Activated naive CD8-positive, alpha-beta T cell treated with anti-CD3 and anti-CD28 coated beads, Interleukin-2, amount 10 ng/mL, durations not matched to agents 7 days and 5 days (primary cell): ENCODE results near the gene FOSB. TPM values are rescaled to one million over a fixed set of nuclear protein-coding genes. Genes with fewer than 3 reads are reported as not detected.

Source experiments
- ATAC-seq: fragments of 150-1000 bp; cut with Tn5 transposase; one replicate; pipeline ENCODE4 v1.10.0; 2021; ENCODE audit warnings: low read depth, moderate library complexity
- POLR2A ChIA-PET: fragments of 350-600 bp; sonication (Branson Sonifier 250); formaldehyde crosslinking; loops from one replicate; lab custom pipeline; 2021; ENCODE audit warnings: antibody characterized with exemption; lab: Charles Lee
- DNase-seq: peaks from one replicate; pipeline ENCODE4 v3.0.0; 2021
- H3K27ac Mint-ChIP-seq: one replicate; pipeline ENCODE4 v1.8.0; 2022; ENCODE audit warnings: mild to moderate bottlenecking, mixed read lengths
- H3K27me3 Mint-ChIP-seq: one replicate; pipeline ENCODE4 v1.8.0; 2022; ENCODE audit warnings: mild to moderate bottlenecking, moderate library complexity, mixed read lengths
- H3K36me3 Mint-ChIP-seq: one replicate; pipeline ENCODE4 v1.8.0; 2021; ENCODE audit warnings: mild to moderate bottlenecking, mixed read lengths
- H3K4me1 Mint-ChIP-seq: one replicate; pipeline ENCODE4 v1.8.0; 2021; ENCODE audit warnings: mixed read lengths
- H3K4me3 Mint-ChIP-seq: one replicate; pipeline ENCODE4 v1.8.0; 2022; ENCODE audit warnings: mild to moderate bottlenecking, moderate library complexity, mixed read lengths
- H3K9me3 Mint-ChIP-seq: one replicate; pipeline ENCODE4 v1.8.0; 2021; ENCODE audit warnings: mixed read lengths
- total RNA-seq, 2 experiments: library from RNA; stranded (reverse); gene quantifications; one replicate each; pipeline ENCODE4 v1.2.3, GENCODE V29; 2021

Gene FOSB
- total RNA-seq, 2 experiments from 2014 or later, result 68.7 to 69.4 TPM

DNA sequence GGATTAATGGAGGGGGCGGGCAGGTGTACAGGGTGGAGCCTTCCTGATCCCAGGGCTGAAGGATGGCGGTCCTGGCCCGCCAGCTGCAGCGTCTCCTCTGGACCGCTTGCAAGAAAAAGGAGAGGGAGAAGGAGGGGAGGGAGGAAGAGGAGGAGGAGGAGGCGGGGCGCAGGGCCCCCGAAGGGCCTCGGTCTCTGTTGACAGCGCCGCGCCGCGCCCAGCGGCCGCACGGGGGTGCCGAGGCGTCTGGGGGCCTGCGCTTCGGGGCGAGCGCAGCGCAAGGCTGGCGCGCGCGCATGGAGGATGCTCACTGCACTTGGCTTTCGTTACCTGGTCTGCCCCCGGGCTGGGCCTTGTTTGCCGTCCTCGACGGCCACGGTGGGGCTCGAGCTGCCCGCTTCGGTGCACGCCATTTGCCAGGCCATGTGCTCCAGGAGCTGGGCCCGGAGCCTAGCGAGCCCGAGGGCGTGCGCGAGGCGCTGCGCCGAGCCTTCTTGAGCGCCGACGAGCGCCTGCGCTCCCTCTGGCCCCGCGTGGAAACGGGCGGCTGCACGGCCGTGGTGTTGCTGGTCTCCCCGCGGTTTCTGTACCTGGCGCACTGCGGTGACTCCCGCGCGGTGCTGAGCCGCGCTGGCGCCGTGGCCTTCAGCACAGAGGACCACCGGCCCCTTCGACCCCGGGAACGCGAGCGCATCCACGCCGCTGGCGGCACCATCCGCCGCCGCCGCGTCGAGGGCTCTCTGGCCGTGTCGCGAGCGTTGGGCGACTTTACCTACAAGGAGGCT, 30.8 kb downstream of the FOSB start, which contains the start of gene PPM1N:
PPM1N (plus strand) TSS at position 33 of the 785 bp plus-strand sequence; CDS start at position 63, 30 bp downstream.
- DNase-seq, result peak; percentile 85
- POLR2A ChIA-PET, result interaction anchor here (0.7 to 2.0 kb wide), 8 partner anchors 10 to 186 kb away, joined by 3 to 10 read pairs (median 5); no protein-coding TSS in a partner anchor
- H3K27me3 Mint-ChIP-seq, result peaks cover 20% of the 10 kb centered on the region
- peak within 1 kb of the TSS; percentile 89 for H3K4me3 Mint-ChIP-seq
- no peaks in the 10 kb centered on the region for H3K9me3 Mint-ChIP-seq
- peaks cover 6% of the 10 kb centered on the region for H3K36me3 Mint-ChIP-seq
- H3K27ac Mint-ChIP-seq, result peak within 1 kb of the TSS; percentile 74
- peak; percentile 73 for ATAC-seq
- H3K4me1 Mint-ChIP-seq, result peaks cover 31% of the 10 kb centered on the region

DNA sequence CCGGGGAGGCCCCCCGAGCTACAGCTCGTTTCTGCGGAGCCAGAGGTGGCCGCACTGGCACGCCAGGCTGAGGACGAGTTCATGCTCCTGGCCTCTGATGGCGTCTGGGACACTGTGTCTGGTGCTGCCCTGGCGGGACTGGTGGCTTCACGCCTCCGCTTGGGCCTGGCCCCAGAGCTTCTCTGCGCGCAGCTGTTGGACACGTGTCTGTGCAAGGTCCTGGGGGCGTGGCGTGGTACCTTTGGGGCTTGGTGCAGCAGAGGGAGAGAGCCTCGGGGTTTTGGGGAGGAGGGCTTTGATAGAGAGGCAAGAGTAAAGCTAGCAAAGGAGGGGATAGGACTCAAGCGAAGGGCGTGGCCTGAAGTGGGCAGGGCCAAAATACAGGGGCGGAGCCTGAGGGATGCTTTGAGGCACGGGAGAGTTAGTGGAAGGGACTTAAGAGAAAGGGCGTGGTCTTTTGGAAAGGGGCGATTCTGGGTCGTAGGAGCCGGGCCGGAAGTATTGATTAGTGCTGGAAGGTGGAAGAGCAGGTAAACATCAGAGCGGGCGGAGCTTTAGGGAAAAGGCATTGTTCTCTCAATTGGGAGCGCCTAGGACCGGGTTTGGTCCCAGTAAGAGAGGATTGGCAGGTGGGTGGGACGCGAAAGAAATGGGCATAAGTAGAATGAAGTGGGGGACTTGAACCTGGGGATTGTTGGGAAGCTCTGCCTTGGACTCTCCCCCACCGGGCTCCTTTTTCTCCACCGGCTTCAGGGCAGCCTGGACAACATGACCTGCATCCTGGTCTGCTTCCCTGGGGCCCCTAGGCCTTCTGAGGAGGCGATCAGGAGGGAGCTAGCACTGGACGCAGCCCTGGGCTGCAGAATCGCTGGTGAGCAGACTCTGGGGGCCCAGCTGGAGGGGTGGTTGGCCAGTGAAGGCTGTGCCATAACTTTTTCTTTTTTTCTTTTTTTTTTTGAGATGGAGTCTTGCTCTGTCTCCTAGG, 31.7 kb downstream of the FOSB start:
- POLR2A ChIA-PET, result interaction anchor here (0.8 to 2.0 kb wide), 8 partner anchors 9 to 142 kb away, joined by 3 to 10 read pairs (median 5); no protein-coding TSS in a partner anchor
- peaks cover 8% of the 10 kb centered on the region for H3K36me3 Mint-ChIP-seq
- peak overlapping the region; percentile 8 for H3K27ac Mint-ChIP-seq
- ATAC-seq (peak; percentile 21), DNase-seq (peak; percentile 81)
- H3K4me1 Mint-ChIP-seq, result peaks cover 32% of the 10 kb centered on the region
- peaks cover 19% of the 10 kb centered on the region for H3K27me3 Mint-ChIP-seq
- H3K9me3 Mint-ChIP-seq, result no peaks in the 10 kb centered on the region
- H3K4me3 Mint-ChIP-seq, result peak overlapping the region; percentile 61

DNA sequence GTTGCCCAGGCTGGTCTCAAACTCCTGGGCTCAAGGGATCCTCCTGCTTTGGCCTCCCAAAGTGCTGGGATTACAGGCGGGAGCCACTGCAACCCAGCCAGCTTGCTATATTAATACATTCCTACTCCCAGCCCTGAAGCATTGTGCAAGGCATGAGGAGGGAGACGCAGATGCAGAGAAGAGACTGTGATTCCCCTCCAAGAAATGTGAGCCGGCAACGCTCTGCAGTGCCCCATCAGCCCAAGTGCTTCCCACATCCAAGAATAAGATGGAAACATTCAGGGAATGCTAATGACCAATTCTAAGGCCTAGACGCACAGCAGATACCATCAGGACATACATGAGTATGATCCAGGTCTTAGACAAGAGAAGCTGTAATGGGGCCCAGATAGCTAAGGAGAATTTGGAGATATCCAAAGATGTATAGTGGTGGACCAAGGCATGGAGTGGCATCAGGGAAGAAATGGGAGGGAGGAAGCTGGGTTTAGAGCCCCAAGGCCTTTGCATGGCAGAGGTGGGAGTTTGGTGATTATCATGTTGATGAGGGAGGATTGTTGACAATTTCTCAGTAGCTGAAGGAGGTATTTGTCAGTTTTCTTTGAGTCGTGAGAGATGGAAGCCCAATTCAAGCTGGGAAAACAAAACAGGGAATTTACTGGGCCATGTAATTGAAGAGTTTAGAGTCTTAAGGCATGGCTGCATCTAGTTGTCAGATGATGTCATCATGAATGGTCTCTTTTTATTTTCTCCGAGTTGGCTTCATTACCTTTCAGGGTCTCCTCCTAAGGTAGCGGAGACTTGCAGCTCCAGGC, 33.3 kb downstream of the FOSB start:
- Mint-ChIP-seq H3K9me3 (no peaks in the 10 kb centered on the region), H3K27me3 (peaks cover 6% of the 10 kb centered on the region), H3K4me1 (peaks cover 29% of the 10 kb centered on the region), H3K4me3 (no peak overlapping the region), H3K27ac (no peak overlapping the region), H3K36me3 (peaks cover 10% of the 10 kb centered on the region)
- DNase-seq (no peak), ATAC-seq (no peak)
- POLR2A ChIA-PET, result interaction anchor here (0.6 kb wide), 1 partner anchor 1289 kb away, joined by 3 read pairs; no protein-coding TSS in a partner anchor

GRCh38 chr19:45501730-45502014, 33.9 kb downstream of the FOSB start:
- H3K9me3 Mint-ChIP-seq, result no peaks in the 10 kb centered on the region

GRCh38 chr19:45502111-45502510, 34.3 kb downstream of the FOSB start:
- POLR2A ChIA-PET, result no interaction called here
- Mint-ChIP-seq H3K4me1 (peaks cover 29% of the 10 kb centered on the region), H3K27me3 (peaks cover 4% of the 10 kb centered on the region), H3K4me3 (no peak overlapping the region), H3K27ac (no peak overlapping the region), H3K9me3 (no peaks in the 10 kb centered on the region), H3K36me3 (peaks cover 10% of the 10 kb centered on the region)
- ATAC-seq (no peak), DNase-seq (no peak)

More at GRCh38 chr19:45501730-45502014, 33.9 kb downstream of the FOSB start:
- no peak overlapping the region for H3K4me3 Mint-ChIP-seq
- DNase-seq, result no peak
- POLR2A ChIA-PET, result interaction anchor here (0.6 kb wide), 1 partner anchor 1290 kb away, joined by 3 read pairs; no protein-coding TSS in a partner anchor
- no peak for ATAC-seq
- H3K27ac Mint-ChIP-seq, result no peak overlapping the region
- peaks cover 5% of the 10 kb centered on the region for H3K27me3 Mint-ChIP-seq
- peaks cover 10% of the 10 kb centered on the region for H3K36me3 Mint-ChIP-seq
- H3K4me1 Mint-ChIP-seq, result peaks cover 31% of the 10 kb centered on the region

GRCh38 chr19:45503909-45504308, 36.1 kb downstream of the FOSB start:
- Mint-ChIP-seq H3K9me3 (no peaks in the 10 kb centered on the region), H3K27ac (no peak overlapping the region), H3K36me3 (peaks cover 11% of the 10 kb centered on the region), H3K4me1 (peaks cover 19% of the 10 kb centered on the region), H3K27me3 (no peaks in the 10 kb centered on the region), H3K4me3 (no peak overlapping the region)
- POLR2A ChIA-PET, result no interaction called here
- no peak for ATAC-seq
- no peak for DNase-seq

DNA sequence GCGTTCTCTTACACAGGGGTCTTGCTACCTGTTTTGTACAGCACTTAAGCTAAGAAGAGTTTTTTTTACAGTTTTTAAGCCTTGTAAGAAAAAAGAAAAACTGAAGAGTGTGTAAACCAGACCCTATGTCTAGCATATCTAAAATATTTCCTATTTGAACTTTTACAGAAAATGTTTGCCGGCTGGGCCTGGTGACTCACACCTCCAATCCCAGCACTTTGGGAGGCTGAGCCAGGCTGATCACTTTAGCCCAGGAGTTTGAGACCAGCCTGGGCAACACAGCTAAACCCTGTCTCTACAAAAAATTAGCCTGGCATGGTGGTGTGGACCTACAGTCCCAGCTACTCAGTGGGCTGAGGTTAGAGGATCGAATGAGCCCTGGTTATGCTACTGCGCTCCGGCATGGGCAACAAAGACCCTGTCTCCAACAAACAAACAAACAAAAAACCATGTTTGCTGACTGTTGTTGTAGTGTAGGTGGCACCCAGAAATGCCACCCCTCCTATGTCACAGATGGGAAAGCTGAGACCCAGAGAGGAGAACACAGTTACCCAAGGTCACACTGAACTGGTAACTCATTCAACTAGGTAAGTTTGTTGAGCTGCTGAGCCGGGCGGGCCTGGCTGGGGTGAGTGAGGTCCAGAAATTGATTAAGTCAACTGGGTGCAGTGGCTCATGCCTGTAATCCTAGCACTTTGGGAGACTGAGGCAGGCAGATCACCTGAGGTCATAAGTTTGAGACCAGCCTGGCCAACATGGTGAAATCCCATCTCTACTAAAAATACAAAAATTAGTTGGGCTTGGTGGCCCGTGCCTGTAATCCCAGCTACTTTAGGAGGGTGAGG, 37.6 kb downstream of the FOSB start:
- no peak for ATAC-seq
- POLR2A ChIA-PET, result interaction anchor here (0.5 to 1.8 kb wide), 7 partner anchors 9 to 483 kb away, joined by 3 to 8 read pairs (median 4); no protein-coding TSS in a partner anchor
- peaks cover 20% of the 10 kb centered on the region for H3K4me1 Mint-ChIP-seq

GRCh38 chr19:45505996-45506245, 38.1 kb downstream of the FOSB start:
- Mint-ChIP-seq H3K27ac (peak overlapping the region; percentile 81), H3K36me3 (peaks cover 12% of the 10 kb centered on the region), H3K4me1 (peaks cover 23% of the 10 kb centered on the region), H3K9me3 (no peaks in the 10 kb centered on the region), H3K27me3 (no peaks in the 10 kb centered on the region), H3K4me3 (peak overlapping the region; percentile 81)
- POLR2A ChIA-PET, result interaction anchor here (0.5 to 1.8 kb wide), 7 partner anchors 9 to 483 kb away, joined by 3 to 5 read pairs (median 4); no protein-coding TSS in a partner anchor
- DNase-seq (no peak), ATAC-seq (no peak)

More for the DNA sequence above, 37.6 kb downstream of the FOSB start:
- no peaks in the 10 kb centered on the region for H3K9me3 Mint-ChIP-seq
- peaks cover 11% of the 10 kb centered on the region for H3K36me3 Mint-ChIP-seq
- DNase-seq, result no peak
- no peaks in the 10 kb centered on the region for H3K27me3 Mint-ChIP-seq
- peak overlapping the region; percentile 43 for H3K27ac Mint-ChIP-seq
- peak overlapping the region; percentile 81 for H3K4me3 Mint-ChIP-seq

GRCh38 chr19:45506246-45506988, 38.6 kb downstream of the FOSB start:
- POLR2A ChIA-PET, result interaction anchor here (0.5 to 1.8 kb wide), 7 partner anchors 9 to 484 kb away, joined by 3 to 5 read pairs (median 4); no protein-coding TSS in a partner anchor

DNA sequence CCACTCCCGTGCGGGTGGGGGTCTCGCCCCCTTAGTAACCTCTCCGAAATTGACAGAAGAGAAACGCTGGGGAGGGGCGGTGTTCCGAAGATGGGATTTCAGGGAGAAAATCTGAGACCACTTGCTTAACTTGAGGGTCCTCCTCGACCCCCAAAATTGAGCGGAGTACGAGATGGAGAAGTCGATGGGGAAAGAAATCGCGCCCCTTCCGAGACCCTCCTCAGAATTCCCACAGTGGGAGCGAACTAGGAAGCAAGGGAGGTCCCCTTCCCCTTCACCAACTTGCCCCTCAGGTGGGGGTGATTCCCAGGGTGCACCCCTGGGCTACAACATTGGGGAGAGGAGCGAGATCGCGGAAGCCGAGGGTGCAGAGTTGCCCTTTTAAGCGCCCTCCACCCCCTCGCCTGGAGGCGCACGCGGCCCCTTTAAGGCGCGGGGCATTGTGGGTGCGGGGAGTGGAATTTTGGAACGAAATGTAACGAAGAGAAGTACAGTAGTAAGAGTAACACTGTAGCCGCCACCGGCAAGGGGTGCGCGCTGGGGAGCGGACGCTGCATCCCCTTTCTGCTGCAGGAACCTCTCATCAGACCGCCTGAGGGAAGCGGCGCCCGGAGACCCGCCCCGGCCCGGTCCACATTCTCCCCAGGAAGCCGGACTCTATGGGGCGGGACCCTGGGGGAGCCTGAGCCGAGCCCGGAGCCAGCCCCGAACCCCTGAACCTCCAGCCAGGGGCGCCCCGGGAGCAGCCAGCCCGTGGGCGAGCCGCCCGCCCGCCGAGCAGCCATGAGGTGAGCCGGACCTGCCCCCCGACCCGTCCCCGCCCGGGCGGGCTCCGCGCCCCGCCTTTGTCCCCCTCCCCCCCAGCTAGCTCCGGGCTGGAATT, 39.4 kb downstream of the FOSB start, which contains the start of gene VASP:
VASP (plus strand) TSS at position 491 of the 883 bp plus-strand sequence; CDS start at position 784, 293 bp downstream.
- H3K4me1 Mint-ChIP-seq, result peaks cover 31% of the 10 kb centered on the region

More at GRCh38 chr19:45506246-45506988, 38.6 kb downstream of the FOSB start:
- peak; percentile 99 for DNase-seq
- H3K27me3 Mint-ChIP-seq, result no peaks in the 10 kb centered on the region
- H3K27ac Mint-ChIP-seq, result peak overlapping the region; percentile 96
- H3K9me3 Mint-ChIP-seq, result no peaks in the 10 kb centered on the region
- peak overlapping the region; percentile 87 for H3K4me3 Mint-ChIP-seq
- H3K36me3 Mint-ChIP-seq, result peaks cover 12% of the 10 kb centered on the region
- peak; percentile 72 for ATAC-seq
- peaks cover 25% of the 10 kb centered on the region for H3K4me1 Mint-ChIP-seq

More for the DNA sequence above, 39.4 kb downstream of the FOSB start, which contains the start of gene VASP:
- Mint-ChIP-seq H3K36me3 (peaks cover 12% of the 10 kb centered on the region), H3K4me3 (peak within 1 kb of the TSS; percentile 98), H3K27ac (peak within 1 kb of the TSS; percentile 96), H3K27me3 (no peaks in the 10 kb centered on the region), H3K9me3 (no peaks in the 10 kb centered on the region)
- POLR2A ChIA-PET, result interaction anchor here (0.6 to 1.9 kb wide), 9 partner anchors 8 to 135 kb away, joined by 3 to 16 read pairs (median 4); partner anchors contain the start of genes EML2, OPA3 and PPM1N
- DNase-seq, result peak; percentile 92
- peak; percentile 66 for ATAC-seq
